Heart left ventricle (tissue), 16 donors: ENCODE data around the gene TAF13. TPM values are rescaled to one million over a fixed set of nuclear protein-coding genes. Genes with fewer than 3 reads are reported as not detected.

Source experiments
- ATAC-seq, 4 donors: fragments of 200-7000 bp; cut with Tn5 transposase; one replicate each; pipeline ENCODE4 v1.9.1; 2020 to 2022; ENCODE audit warnings: moderate library complexity in 4 of 4, mild to moderate bottlenecking in 3 of 4, moderate number of reproducible peaks in 1 of 4
- DNase-seq, 5 donors: peaks; one replicate each; pipeline ENCODE4 v3.0.0-alpha.2; 2020
- H3K27ac ChIP-seq, 12 donors: fragments of 200-600 bp; sonication (generic) in 4 of 12; one replicate each; pipeline versions ENCODE4 v1.5.0 to v1.8.0; 2016 to 2022; ENCODE audit warnings: mild to moderate bottlenecking in 2 of 12
- H3K27me3 ChIP-seq, 9 donors: fragments of 200-600 bp; sonication (generic) in 2 of 9; one replicate each; pipeline versions ENCODE4 v1.5.1 to v1.8.0; 2016 to 2022; ENCODE audit warnings: mild to moderate bottlenecking in 3 of 9
- H3K36me3 ChIP-seq, 9 donors: fragments of 200-600 bp; sonication (generic) in 2 of 9; one replicate each; pipeline versions ENCODE4 v1.5.0 to v1.8.0; 2018 to 2022; ENCODE audit warnings: mild to moderate bottlenecking in 2 of 9
- H3K4me1 ChIP-seq, 12 donors: fragments of 200-600 bp; sonication (generic) in 4 of 12; one replicate each; pipeline versions ENCODE4 v1.5.0 to v1.8.0; 2016 to 2022; ENCODE audit warnings: mild to moderate bottlenecking in 3 of 12
- H3K4me3 ChIP-seq, 12 donors: fragments of 200-600 bp; sonication (generic) in 4 of 12; one replicate each; pipeline versions ENCODE4 v1.5.0 to v1.8.0; 2017 to 2022; ENCODE audit warnings: mild to moderate bottlenecking in 9 of 12, moderate library complexity in 4 of 12
- H3K9me3 ChIP-seq, 12 donors: fragments of 200-600 bp; sonication (generic) in 4 of 12; one replicate each; pipeline versions ENCODE4 v1.5.0 to v1.8.0; 2016 to 2022; ENCODE audit warnings: mild to moderate bottlenecking in 1 of 12
- CTCF ChIP-seq, 12 donors: fragments of 200-600 bp; sonication (generic) in 4 of 12; IDR thresholded peaks; one replicate each; pipeline versions ENCODE4 v1.5.0 to v1.8.0; 2018 to 2022; ENCODE audit warnings: antibody characterized with exemption in 12 of 12, mild to moderate bottlenecking in 5 of 12
- POLR2A ChIP-seq, 2 donors: fragments of 450-650 bp; IDR thresholded peaks; one replicate each; pipeline ENCODE4 v1.6.1; 2017; ENCODE audit warnings: antibody characterized with exemption in 2 of 2, mild to moderate bottlenecking in 2 of 2, moderate library complexity in 2 of 2
- WGBS, 4 donors: extraction: QIAGEN DNeasy Blood & Tissue Kit in 2 of 4; methylation state at CpG; one replicate each; pipeline versions ENCODE4 v1.1.5 to v1.1.7; 2013 to 2018; 5-methylcytosine and 5-hydroxymethylcytosine counted together
- intact Hi-C, 10 donors: fragments of 100-400 bp; cut with DNase I; formaldehyde crosslinking; loops; one replicate each; pipeline versions ENCODE4 v1.11.1 to v1.14.2; 2022
- polyA plus RNA-seq, 2 donors: library from polyadenylated mRNA; stranded (reverse); fragments of 200-250 nt; gene quantifications; one replicate each; pipeline ENCODE4 v1.2.3, GENCODE V29; 2013
- total RNA-seq, 9 donors: library from RNA; depleted of rRNA in 2 of 9; stranded (reverse); fragments of >200 nt in 2 of 9; fragmentation: NEBNext Ultra II Directional in 3 of 9; extraction: Animal tissue kit (Norgen Biotek cat#: 25700) in 3 of 9; gene quantifications; one replicate each; pipeline versions ENCODE4 v1.1.0 to v1.2.4, GENCODE V29; 2016 to 2023
- donor health status: ischemic (EF 13 %, LVEDD 7.1; RV severe dilation, severe dysfunction).
- donor health status: healthy with polysubstance abuse.
- donor health status: DM: no; HTN: yes; CAD: no.
- donor health status: DM: no; HTN: no; CAD: no.
- donor health status: ischemic (EF 25% LVEDD 6.9; RV normal size, moderate dysfunction).
- donor health status: ischemic (EF 25% LVEDD 5.7; RV mildly dilated, moderate dysfunction).
- donor health status: healthy.
- donor health status: DM: yes; HTN: yes; CAD: no.
- donor health status: ischemic (EF 35%, LVEDD 5.7; RV mildly dilated, moderate dysfunction).
- donor health status: nonischemic (EF 11% LVEDD 7.7; RV severe dilation, severe dysfunction).
- donor health status: DM: yes; HTN: yes; CAD: no.
- donor health status: PGD.
- donor health status: ischemic (EF 29% LVEDD 5.4; RV normal size, mild dysfunction).
- donor health status: nonischemic (EF 23%, LVEDD 6.1; RV moderate dilation, normal function).

The TAF13 gene
- total and polyA plus RNA-seq, 11 donors = 34.8 to 83.9 (median 55.4) TPM

- Histone ChIP-seq H3K9me3 (no peaks in the 10 kb centered on the region), H3K4me1 (peaks cover 0 to 13% (median 3%) of the 10 kb centered on the region in 12 donors), H3K4me3 (no peak overlapping the region), H3K27ac (no peak overlapping the region), H3K36me3 (peaks cover 0 to 3% (median 0%) of the 10 kb centered on the region in 9 donors), H3K27me3 (no peaks in the 10 kb centered on the region)
- DNase-seq = no peak
- TF ChIP-seq POLR2A (IDR thresholded peaks at IDR 0.05) (no peak), CTCF (IDR thresholded peaks at IDR 0.05) (no peak)
- WGBS, 4 donors = 60 to 74% (median 66%) methylated on average over 1 of the region's 1 CpG
- intact Hi-C loops = no loop called here
- ATAC-seq = no peak
Measured at GRCh38 chr1:109045595-109045994, 30.2 kb downstream of the TAF13 start.

- intact Hi-C loops = loop anchor here in 6 of 10 donors (2.0 to 5.0 kb wide), 8 partner anchors 33 to 71 kb away; partner anchors contain the start of genes ELAPOR1 (in 2 of the 6), TAF13 (in 2 of the 6) and TMEM167B (in 2 of the 6)
- TF ChIP-seq POLR2A (IDR thresholded peaks at IDR 0.05) = peak; percentile 81 to 97
- peak in 2 of 12 donors; percentile 8 to 19 for TF ChIP-seq CTCF (IDR thresholded peaks at IDR 0.05)
- WGBS, 4 donors = 0 to 1% (median 1%) methylated on average over 16 to 90 of the region's 90 CpGs
- ATAC-seq = peak; percentile 97 to 99 (median 98)
- Histone ChIP-seq H3K27me3 (no peaks in the 10 kb centered on the region), H3K27ac (peak within 1 kb of the TSS; percentile 72 to 94 (median 86)), H3K4me3 (peak within 1 kb of the TSS; percentile 75 to 100 (median 96)), H3K4me1 (peaks cover 0 to 18% (median 9%) of the 10 kb centered on the region in 12 donors), H3K36me3 (peaks cover 0 to 3% (median 0%) of the 10 kb centered on the region in 9 donors), H3K9me3 (no peaks in the 10 kb centered on the region)
- peak; percentile 95 to 98 (median 97) for DNase-seq
Measured at GRCh38 chr1:109041621-109042468, 34.0 kb downstream of the TAF13 start, which contains the start of gene WDR47. Gene WDR47 (minus strand): TSS chr1:109042102. CDS start chr1:109023512, 18,590 bp downstream.

- peak overlapping the region in 11 of 12 donors; percentile 65 to 94 (median 87) for H3K27ac ChIP-seq
- H3K27me3 ChIP-seq = no peaks in the 10 kb centered on the region
- no peaks in the 10 kb centered on the region for H3K9me3 ChIP-seq
- H3K4me1 ChIP-seq = peaks cover 0 to 18% (median 9%) of the 10 kb centered on the region in 12 donors
- 0 to 1% (median 1%) methylated on average over 19 to 44 of the region's 44 CpGs for WGBS, 4 donors
- peak overlapping the region; percentile 75 to 100 (median 96) for H3K4me3 ChIP-seq
- intact Hi-C loops = loop anchor here in 6 of 10 donors (2.0 to 5.0 kb wide), 6 partner anchors 36 to 72 kb away; partner anchors contain the start of genes ELAPOR1 (in 2 of the 6), TMEM167B (in 2 of the 6) and TAF13 (in 1 of the 6)
- ATAC-seq (peak; percentile 4 to 40 (median 24)), DNase-seq (peak in 4 of 5 donors; percentile 29 to 68 (median 32))
- peaks cover 0 to 3% (median 0%) of the 10 kb centered on the region in 9 donors for H3K36me3 ChIP-seq
- TF ChIP-seq CTCF (IDR thresholded peaks at IDR 0.05) (no peak), POLR2A (IDR thresholded peaks at IDR 0.05) (no peak)
Measured at GRCh38 chr1:109040989-109041620, 34.7 kb downstream of the TAF13 start.
